ENCODE results near the gene PRAMEF14. TPM values are rescaled to one million over a fixed set of nuclear protein-coding genes. Genes with fewer than 3 reads are reported as not detected.
"Not testable (repeated sequence)": the region's sequence is repeated elsewhere in the genome, so short reads cannot be mapped to it uniquely, and the experiment has no call there.

PRAMEF14 gene, protein sequence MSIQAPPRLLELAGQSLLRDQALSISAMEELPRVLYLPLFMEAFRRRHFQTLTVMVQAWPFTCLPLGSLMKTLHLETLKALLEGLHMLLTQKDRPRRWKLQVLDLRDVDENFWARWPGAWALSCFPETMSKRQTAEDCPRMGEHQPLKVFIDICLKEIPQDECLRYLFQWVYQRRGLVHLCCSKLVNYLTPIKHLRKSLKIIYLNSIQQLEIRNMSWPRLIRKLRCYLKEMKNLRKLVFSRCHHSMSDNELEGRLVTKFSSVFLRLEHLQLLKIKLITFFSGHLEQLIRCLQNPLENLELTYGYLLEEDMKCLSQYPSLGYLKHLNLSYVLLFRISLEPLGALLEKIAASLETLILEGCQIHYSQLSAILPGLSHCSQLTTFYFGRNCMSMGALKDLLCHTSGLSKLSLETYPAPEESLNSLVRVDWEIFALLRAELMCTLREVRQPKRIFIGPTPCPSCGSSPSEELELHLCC
- 1.5 TPM in 1 of 2 replicates, not detected in the other for total RNA-seq (2014; rRNA removed; shearing (Covaris generic))

DNA sequence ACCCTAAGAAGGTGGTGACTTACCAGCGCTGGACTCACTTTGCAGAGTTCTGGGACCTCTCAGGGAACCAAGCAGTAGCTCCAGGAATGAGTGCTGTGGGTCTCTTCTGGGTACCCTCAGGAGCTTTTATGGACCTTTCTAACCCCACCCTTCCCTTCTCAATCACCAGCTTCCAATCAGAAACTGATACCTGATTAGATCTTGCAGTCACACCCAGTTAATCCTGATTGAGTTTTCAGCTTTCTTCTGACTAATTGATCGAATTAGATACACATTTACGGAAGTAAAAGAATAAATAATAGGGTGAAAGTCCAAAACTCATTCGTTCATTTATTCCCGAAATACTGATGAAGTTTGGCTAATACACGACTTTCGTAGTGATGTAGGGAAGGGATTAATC lies at the start of gene PRAMEF14:
TSS of gene PRAMEF14 (minus strand) at position 101 of the 400 bp plus-strand sequence. CDS start 1,820 bp downstream, outside the sequence.
- in situ Hi-C loops (cut with HindIII; ENCODE audit: low sequenced_read_pairs); DNase-seq (ENCODE audit: low spot score): not testable (repeated sequence)

- in situ Hi-C loops (cut with HindIII; ENCODE audit: low sequenced_read_pairs); DNase-seq (ENCODE audit: low spot score): not testable (repeated sequence)
Measured at GRCh38 chr1:13395311-13395710, 48.4 kb upstream of the PRAMEF14 start.

GRCh38 chr1:13394761-13395160 lies 47.8 kb upstream of the PRAMEF14 start:
- DNase-seq (ENCODE audit: low spot score); in situ Hi-C loops (cut with HindIII; ENCODE audit: low sequenced_read_pairs): not testable (repeated sequence)

GRCh38 chr1:13393004-13393403 lies 46.1 kb upstream of the PRAMEF14 start:
- DNase-seq (ENCODE audit: low spot score); in situ Hi-C loops (cut with HindIII; ENCODE audit: low sequenced_read_pairs): not testable (repeated sequence)

DNA sequence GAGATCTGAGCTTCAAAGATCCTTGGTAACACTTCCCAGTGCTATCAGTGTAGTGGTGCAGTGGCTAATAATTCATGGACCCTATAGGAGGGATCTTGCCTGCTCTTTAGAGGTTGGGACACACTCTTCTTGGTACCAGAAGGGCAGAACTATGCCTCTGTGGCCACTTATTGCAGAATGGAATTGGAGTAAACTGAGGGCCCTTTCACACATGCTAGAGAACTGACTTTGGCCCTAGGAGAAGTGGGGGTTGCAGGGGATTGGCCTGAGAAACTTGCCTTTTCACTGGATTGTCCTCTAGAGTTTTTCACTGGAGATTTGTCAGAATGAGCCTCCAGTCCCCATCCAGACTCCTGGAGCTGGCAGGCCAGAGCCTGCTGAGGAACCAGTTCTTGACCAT lies 42.4 kb upstream of the PRAMEF14 start, which contains the start of gene PRAMEF17:
TSS of gene PRAMEF17 (plus strand) at position 301 of the 400 bp plus-strand sequence. CDS start at position 327, 26 bp downstream.
- in situ Hi-C loops (cut with HindIII; ENCODE audit: low sequenced_read_pairs); DNase-seq (ENCODE audit: low spot score): not testable (repeated sequence)

GRCh38 chr1:13380380-13380779 lies 33.4 kb upstream of the PRAMEF14 start:
- in situ Hi-C loops (cut with HindIII; ENCODE audit: low sequenced_read_pairs); DNase-seq (ENCODE audit: low spot score): not testable (repeated sequence)

- not testable (repeated sequence) for DNase-seq (ENCODE audit: low spot score)
Measured at GRCh38 chr1:13378983-13379382, 32.0 kb upstream of the PRAMEF14 start.

DNA sequence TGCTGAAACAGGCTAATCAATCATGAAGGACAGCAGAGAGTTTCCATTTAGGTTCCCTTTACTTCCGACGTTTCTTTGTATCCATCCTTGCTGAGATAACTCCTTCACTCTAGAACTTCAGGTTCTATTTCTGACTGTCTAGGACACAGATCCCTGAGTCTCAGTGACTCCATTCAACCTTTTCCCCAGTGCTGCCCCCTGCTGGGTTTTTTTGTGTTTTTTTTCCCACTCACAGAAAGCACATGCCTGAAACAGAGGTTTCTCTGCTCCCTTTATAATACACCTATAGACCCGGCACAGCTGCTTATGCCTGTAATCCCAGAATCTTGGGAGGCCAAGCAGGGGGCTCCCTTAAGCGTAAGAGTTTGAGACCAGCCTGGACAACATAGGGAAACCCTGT lies 21.6 kb upstream of the PRAMEF14 start:
- DNase-seq (ENCODE audit: low spot score); in situ Hi-C loops (cut with HindIII; ENCODE audit: low sequenced_read_pairs): not testable (repeated sequence)

More at GRCh38 chr1:13378983-13379382, 32.0 kb upstream of the PRAMEF14 start:
- in situ Hi-C loops (cut with HindIII; ENCODE audit: low sequenced_read_pairs) = not testable (repeated sequence)

GRCh38 chr1:13366536-13366935 lies 19.6 kb upstream of the PRAMEF14 start:
- DNase-seq (ENCODE audit: low spot score); in situ Hi-C loops (cut with HindIII; ENCODE audit: low sequenced_read_pairs): not testable (repeated sequence)

GRCh38 chr1:13364928-13365327 lies 18.0 kb upstream of the PRAMEF14 start:
- in situ Hi-C loops (cut with HindIII; ENCODE audit: low sequenced_read_pairs); DNase-seq (ENCODE audit: low spot score): not testable (repeated sequence)

- in situ Hi-C loops (cut with HindIII; ENCODE audit: low sequenced_read_pairs); DNase-seq (ENCODE audit: low spot score): not testable (repeated sequence)
Measured at GRCh38 chr1:13362364-13362763, 15.4 kb upstream of the PRAMEF14 start.

DNA sequence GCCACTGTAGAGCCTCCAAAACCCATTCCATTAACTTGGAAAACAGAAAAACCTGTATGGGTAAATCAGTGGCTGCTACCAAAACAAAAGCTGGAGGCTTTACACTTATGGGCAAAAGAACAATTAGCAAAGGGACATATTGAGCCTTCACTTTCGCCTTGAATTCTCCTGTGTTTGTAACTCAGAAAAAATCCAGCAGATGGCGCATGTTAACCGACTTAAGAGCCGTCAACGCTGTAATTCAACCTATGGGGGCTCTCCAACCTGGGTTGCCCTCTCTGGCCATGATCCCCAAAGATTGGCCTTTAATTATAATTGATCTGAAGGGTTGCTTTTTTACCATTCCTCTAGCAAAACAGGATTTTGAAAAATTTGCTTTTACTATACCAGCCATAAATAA lies 9.8 kb upstream of the PRAMEF14 start:
- DNase-seq (ENCODE audit: low spot score) = peak; percentile 64
- in situ Hi-C loops (cut with HindIII; ENCODE audit: low sequenced_read_pairs) = not testable (repeated sequence)

- DNase-seq (ENCODE audit: low spot score); in situ Hi-C loops (cut with HindIII; ENCODE audit: low sequenced_read_pairs): not testable (repeated sequence)
Measured at GRCh38 chr1:13354475-13354874, 7.5 kb upstream of the PRAMEF14 start.

GRCh38 chr1:13353476-13353875 lies 6.5 kb upstream of the PRAMEF14 start:
- DNase-seq (ENCODE audit: low spot score) = not testable (repeated sequence)

GRCh38 chr1:13342496-13342895 lies 4.4 kb downstream of the PRAMEF14 start:
- not testable (repeated sequence) for DNase-seq (ENCODE audit: low spot score)

More at GRCh38 chr1:13353476-13353875, 6.5 kb upstream of the PRAMEF14 start:
- in situ Hi-C loops (cut with HindIII; ENCODE audit: low sequenced_read_pairs) = not testable (repeated sequence)

DNA sequence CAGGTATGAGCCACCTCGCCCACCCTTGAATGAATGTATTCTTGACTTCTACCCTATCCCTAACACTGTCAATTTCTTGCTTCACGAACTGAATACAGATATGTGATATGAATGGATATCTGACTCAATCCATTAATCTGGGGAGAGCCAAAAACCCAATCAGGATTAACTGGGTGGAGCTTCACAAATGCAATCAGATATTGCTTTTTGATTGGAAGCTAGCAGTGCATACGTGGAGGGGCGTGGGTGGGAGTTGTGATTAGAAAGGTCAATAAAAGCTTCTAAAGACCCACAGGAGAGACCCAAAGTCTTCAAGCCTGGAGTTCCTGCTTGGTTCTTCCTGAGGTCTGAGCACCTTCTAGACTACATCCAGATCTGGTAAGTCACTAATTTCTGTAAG lies 31.7 kb downstream of the PRAMEF14 start, which contains the start of gene PRAMEF15:
TSS of gene PRAMEF15 (plus strand) at position 301 of the 400 bp plus-strand sequence. CDS start 2,827 bp downstream, outside the sequence.
- in situ Hi-C loops (cut with HindIII; ENCODE audit: low sequenced_read_pairs); DNase-seq (ENCODE audit: low spot score): not testable (repeated sequence)

More at GRCh38 chr1:13342496-13342895, 4.4 kb downstream of the PRAMEF14 start:
- in situ Hi-C loops (cut with HindIII; ENCODE audit: low sequenced_read_pairs) = not testable (repeated sequence)

DNA sequence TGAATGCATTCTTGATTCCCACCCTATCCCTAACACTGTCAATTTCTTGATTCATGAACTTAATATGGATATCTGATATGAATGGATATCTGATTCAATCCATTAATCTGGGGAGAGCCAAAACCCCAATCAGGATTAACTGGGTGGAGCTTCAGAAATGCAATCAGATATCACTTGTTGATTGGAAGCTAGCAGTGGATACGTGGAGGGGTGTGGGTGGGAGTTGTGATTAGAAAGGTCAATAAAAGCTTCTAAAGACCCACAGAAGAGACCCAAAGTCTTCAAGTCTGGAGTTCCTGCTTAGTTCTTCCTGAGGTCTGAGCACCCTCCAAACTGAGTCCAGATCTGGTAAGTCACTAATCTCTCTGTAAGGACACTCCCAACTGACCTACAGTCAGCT lies 43.7 kb downstream of the PRAMEF14 start, which contains the start of gene PRAMEF33:
TSS of gene PRAMEF33 (plus strand) at position 301 of the 400 bp plus-strand sequence. CDS start 2,416 bp downstream, outside the sequence.
- in situ Hi-C loops (cut with HindIII; ENCODE audit: low sequenced_read_pairs); DNase-seq (ENCODE audit: low spot score): not testable (repeated sequence)

DNA sequence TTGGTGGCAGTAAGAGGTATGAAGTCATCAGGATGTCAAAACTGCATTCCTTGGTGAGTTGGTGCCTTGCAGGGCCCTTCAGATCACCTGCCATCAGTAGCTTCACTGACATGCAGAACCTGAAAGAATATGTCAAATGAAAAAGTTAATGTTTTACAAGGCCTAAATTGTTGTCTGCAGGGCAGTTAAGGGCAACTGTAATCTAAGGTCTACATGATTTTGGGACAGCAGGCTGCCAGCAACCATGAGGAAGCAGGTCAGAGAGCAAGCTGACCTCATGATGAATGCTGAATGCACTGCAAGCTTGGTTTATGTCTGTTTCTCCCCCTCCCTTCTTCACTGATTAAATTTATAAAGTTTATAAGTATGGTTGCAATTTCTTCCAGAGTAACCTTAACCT lies 44.7 kb downstream of the PRAMEF14 start:
- DNase-seq (ENCODE audit: low spot score); in situ Hi-C loops (cut with HindIII; ENCODE audit: low sequenced_read_pairs): not testable (repeated sequence)

DNA sequence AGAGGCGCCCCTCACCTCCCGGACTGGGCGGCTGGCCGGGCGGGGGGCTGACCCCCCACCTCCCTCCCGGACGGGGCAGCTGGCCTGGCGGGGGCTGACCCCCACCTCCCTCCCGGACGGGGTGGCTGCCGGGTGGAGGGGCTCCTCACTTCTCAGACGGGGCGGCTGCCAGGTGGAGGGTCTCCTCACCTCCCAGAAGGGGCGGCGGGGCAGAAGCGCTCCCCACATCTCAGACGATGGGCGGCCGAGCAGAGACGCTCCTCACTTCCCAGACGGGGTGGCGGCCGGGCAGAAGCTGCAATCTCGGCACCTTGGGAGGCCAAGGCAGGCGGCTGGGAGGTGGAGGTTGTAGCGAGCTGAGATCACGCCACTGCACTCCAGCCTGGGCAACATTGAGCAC lies 48.2 kb downstream of the PRAMEF14 start:
- DNase-seq (ENCODE audit: low spot score); in situ Hi-C loops (cut with HindIII; ENCODE audit: low sequenced_read_pairs): not testable (repeated sequence)

All from G401 (cell line).